ENCODE data around the gene CBLB.

DNA sequence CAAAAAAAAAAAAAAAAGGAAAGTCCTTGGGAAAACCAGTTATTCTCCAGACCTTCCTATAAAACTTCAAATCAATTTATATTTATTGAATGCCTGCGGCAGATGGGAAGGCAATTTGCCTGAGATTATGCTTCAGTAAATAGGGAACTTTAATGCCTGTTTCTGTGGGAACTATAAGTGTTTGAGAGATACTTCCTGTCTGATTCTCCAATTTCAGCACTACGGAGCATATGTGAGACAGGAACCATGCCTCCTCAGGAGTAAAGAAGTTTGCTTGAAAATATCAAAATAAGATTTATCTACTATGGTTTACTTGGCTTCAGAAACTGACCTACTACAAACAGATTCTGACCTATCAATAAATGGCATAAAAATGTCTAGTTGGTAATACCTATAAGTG, 135.5 kb downstream of the CBLB start:
- TF ChIP-seq EZH2 (IDR thresholded peaks at IDR 0.05; ENCODE audit: insufficient read depth, poor library complexity, severe bottlenecking) = no peak
- no peak for TF ChIP-seq EZH2phosphoT487 (IDR thresholded peaks at IDR 0.05; ENCODE audit: insufficient read depth, low read depth)
